Measurements from ENCODE around the gene RASSF3.

GRCh38 chr12:64587447-64587846 is 22.8 kb upstream of the RASSF3 start:
- TF ChIP-seq CTCF (IDR thresholded peaks at IDR 0.05): no peak
- TF ChIP-seq POLR2A (IDR thresholded peaks at IDR 0.05): no peak

All from adrenal gland (tissue), 5 donors.